Loucy (cell line): ENCODE data around the gene TMEM42.

Experiments used
- H2AFZ ChIP-seq: fragments of 200-600 bp; sonication (generic); 2 replicates; pipeline ENCODE4 v1.6.0; 2016; ENCODE audit warnings: antibody characterized with exemption, mild to moderate bottlenecking, low read length, moderate library complexity
- H3F3A ChIP-seq: fragments of 200-600 bp; 2 replicates; pipeline ENCODE4 v1.6.0; 2016; ENCODE audit warnings: antibody characterized with exemption, low read depth, mild to moderate bottlenecking
- H3K27me3 ChIP-seq: fragments of 200-600 bp; sonication (generic); 2 replicates; pipeline ENCODE4 v1.6.1; 2014; ENCODE audit warnings: low read length, mild to moderate bottlenecking; ENCODE audit not compliant: insufficient read depth, poor library complexity, severe bottlenecking
- H3K36me3 ChIP-seq: fragments of 200-600 bp; sonication (generic); 2 replicates; pipeline ENCODE4 v1.6.1; 2016; ENCODE audit warnings: low read length; ENCODE audit not compliant: insufficient read depth
- H3K4me1 ChIP-seq: fragments of 200-600 bp; sonication (generic); 2 replicates; pipeline ENCODE4 v1.5.1; 2014; ENCODE audit warnings: low read length, mild to moderate bottlenecking; ENCODE audit not compliant: insufficient read depth, poor library complexity, severe bottlenecking
- H3K4me2 ChIP-seq: fragments of 200-600 bp; sonication (generic); 2 replicates; pipeline ENCODE4 v1.6.0; 2014; ENCODE audit warnings: antibody characterized with exemption, low read length, low read depth, mild to moderate bottlenecking; ENCODE audit not compliant: poor library complexity, severe bottlenecking
- H3K4me3 ChIP-seq: fragments of 200-600 bp; sonication (generic); 2 replicates; pipeline ENCODE4 v1.5.1; 2014; ENCODE audit warnings: low read length, mild to moderate bottlenecking, mixed read lengths; ENCODE audit not compliant: poor library complexity, severe bottlenecking
- H3K79me2 ChIP-seq: fragments of 200-600 bp; sonication (generic); 2 replicates; pipeline ENCODE4 v1.6.1; 2014; ENCODE audit warnings: low read length; ENCODE audit not compliant: insufficient read depth
- H3K9ac ChIP-seq: fragments of 200-600 bp; sonication (generic); 2 replicates; pipeline ENCODE4 v1.6.0; 2014; ENCODE audit warnings: mild to moderate bottlenecking, low read depth, low read length, moderate library complexity; ENCODE audit not compliant: poor library complexity, severe bottlenecking
- H3K9me2 ChIP-seq: fragments of 200-600 bp; sonication (generic); replicated peaks from 2 replicates; pipeline ENCODE4 v1.6.1; 2016; ENCODE audit warnings: low read depth, low read length, mixed read lengths
- H3K9me3 ChIP-seq: fragments of 200-600 bp; sonication (generic); 2 replicates; pipeline ENCODE4 v1.6.1; 2014; ENCODE audit warnings: mild to moderate bottlenecking, antibody characterized with exemption, low read length, low read depth; ENCODE audit not compliant: insufficient read depth
- H4K20me1 ChIP-seq: fragments of 200-600 bp; sonication (generic); 2 replicates; pipeline ENCODE4 v1.6.0; 2014; ENCODE audit warnings: antibody characterized with exemption, low read length, mild to moderate bottlenecking; ENCODE audit not compliant: insufficient read depth, poor library complexity, severe bottlenecking
- EZH2phosphoT487 ChIP-seq: fragments of 200-600 bp; IDR thresholded peaks from 2 replicates; pipeline ENCODE4 v1.6.1; 2018; ENCODE audit warnings: antibody characterized with exemption, mild to moderate bottlenecking, moderate library complexity, borderline replicate concordance
- TF ChIP-seq, protein P1 (sequence below): fragments of 200-600 bp; sonication (generic); conservative IDR thresholded peaks from 2 replicates; pipeline ENCODE4 v1.5.1; 2014; ENCODE audit warnings: mild to moderate bottlenecking, antibody characterized with exemption, low read length

Gene TMEM42

DNA sequence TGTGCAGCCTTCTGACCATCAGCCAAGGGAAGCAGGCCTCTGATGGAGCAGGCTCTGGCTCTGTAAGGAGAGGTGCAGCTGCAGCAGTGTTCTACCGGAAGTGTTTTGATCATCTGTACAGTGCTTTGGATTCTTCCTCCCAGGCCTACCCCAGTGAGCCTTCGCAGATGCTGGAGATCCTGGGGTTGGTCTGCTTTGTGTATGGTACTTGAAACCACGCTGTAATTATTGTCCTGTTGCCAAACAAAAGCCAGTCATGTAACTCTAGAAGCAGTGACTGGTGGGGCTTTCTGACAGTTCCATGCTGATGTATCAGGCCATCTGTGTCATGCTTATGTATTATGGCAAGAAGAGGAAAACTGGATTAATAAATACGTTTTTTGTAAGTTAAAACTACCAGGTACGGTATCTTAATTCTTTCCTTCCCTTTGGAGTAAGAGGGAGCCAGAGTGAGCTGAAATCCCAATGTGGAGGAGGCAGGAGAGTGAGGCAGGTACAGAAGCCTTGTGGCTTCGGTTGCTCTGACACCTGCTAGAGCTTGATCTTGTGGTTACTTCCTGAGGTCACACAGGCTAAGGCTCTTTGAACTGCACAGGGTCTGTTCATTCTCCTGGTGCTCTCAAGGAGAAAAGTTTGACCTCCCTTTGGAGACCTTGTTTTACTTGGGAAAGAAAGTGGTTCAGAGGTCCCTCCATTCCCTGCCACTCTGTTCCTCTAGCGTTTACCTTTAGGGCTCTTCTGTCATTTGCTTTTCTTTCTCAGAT, 3.7 kb downstream of the TMEM42 start:
- Histone ChIP-seq H2AFZ (no peak overlapping the region), H3K79me2 (no peaks in the 10 kb centered on the region), H4K20me1 (no peaks in the 10 kb centered on the region), H3K27me3 (no peaks in the 10 kb centered on the region), H3K9ac (no peak overlapping the region), H3F3A (no peaks in the 10 kb centered on the region), H3K36me3 (no peaks in the 10 kb centered on the region), H3K4me1 (peaks cover 11% of the 10 kb centered on the region), H3K9me2 (no peaks in the 10 kb centered on the region), H3K9me3 (no peaks in the 10 kb centered on the region), H3K4me2 (peak overlapping the region; percentile 45), H3K4me3 (no peak overlapping the region)
- TF ChIP-seq, protein P1, sequence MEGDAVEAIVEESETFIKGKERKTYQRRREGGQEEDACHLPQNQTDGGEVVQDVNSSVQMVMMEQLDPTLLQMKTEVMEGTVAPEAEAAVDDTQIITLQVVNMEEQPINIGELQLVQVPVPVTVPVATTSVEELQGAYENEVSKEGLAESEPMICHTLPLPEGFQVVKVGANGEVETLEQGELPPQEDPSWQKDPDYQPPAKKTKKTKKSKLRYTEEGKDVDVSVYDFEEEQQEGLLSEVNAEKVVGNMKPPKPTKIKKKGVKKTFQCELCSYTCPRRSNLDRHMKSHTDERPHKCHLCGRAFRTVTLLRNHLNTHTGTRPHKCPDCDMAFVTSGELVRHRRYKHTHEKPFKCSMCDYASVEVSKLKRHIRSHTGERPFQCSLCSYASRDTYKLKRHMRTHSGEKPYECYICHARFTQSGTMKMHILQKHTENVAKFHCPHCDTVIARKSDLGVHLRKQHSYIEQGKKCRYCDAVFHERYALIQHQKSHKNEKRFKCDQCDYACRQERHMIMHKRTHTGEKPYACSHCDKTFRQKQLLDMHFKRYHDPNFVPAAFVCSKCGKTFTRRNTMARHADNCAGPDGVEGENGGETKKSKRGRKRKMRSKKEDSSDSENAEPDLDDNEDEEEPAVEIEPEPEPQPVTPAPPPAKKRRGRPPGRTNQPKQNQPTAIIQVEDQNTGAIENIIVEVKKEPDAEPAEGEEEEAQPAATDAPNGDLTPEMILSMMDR = no peak
- TF ChIP-seq EZH2phosphoT487 = no peak

GRCh38 chr3:44867421-44868111, 5.9 kb downstream of the TMEM42 start:
- Histone ChIP-seq H2AFZ (no peak overlapping the region), H3K79me2 (no peaks in the 10 kb centered on the region), H3K9ac (no peak overlapping the region), H3K4me1 (peaks cover 11% of the 10 kb centered on the region), H3F3A (no peaks in the 10 kb centered on the region), H3K4me3 (no peak overlapping the region), H3K9me3 (no peaks in the 10 kb centered on the region), H4K20me1 (no peaks in the 10 kb centered on the region), H3K4me2 (no peak overlapping the region), H3K36me3 (no peaks in the 10 kb centered on the region), H3K9me2 (no peaks in the 10 kb centered on the region), H3K27me3 (no peaks in the 10 kb centered on the region)
- TF ChIP-seq, protein P1 = no peak
- no peak for TF ChIP-seq EZH2phosphoT487

- no peaks in the 10 kb centered on the region for H3K9me3 ChIP-seq
- H2AFZ ChIP-seq = no peak overlapping the region
- H3K27me3 ChIP-seq = no peaks in the 10 kb centered on the region
- no peak overlapping the region for H3K9ac ChIP-seq
- no peaks in the 10 kb centered on the region for H3F3A ChIP-seq
- no peak overlapping the region for H3K4me3 ChIP-seq
- H3K79me2 ChIP-seq = no peaks in the 10 kb centered on the region
- H3K36me3 ChIP-seq = no peaks in the 10 kb centered on the region
- no peak overlapping the region for H3K4me2 ChIP-seq
- no peaks in the 10 kb centered on the region for H4K20me1 ChIP-seq
- H3K4me1 ChIP-seq = peaks cover 4% of the 10 kb centered on the region
- H3K9me2 ChIP-seq = no peaks in the 10 kb centered on the region
- TF ChIP-seq, protein P1 = no peak
- TF ChIP-seq EZH2phosphoT487 = no peak
These were observed 8.8 kb downstream of the TMEM42 start for GRCh38 chr3:44870375-44871061.
